HEK293 (cell line): Measurements from ENCODE around the gene GSAP.

Experiments
- CTCF ChIA-PET: fragments of 350-600 bp; formaldehyde crosslinking; extraction: SDS; loops from one replicate; lab custom pipeline; 2021; ENCODE audit warnings: antibody characterized with exemption; lab: Yijun Ruan, JAX
- POLR2A ChIA-PET: fragments of 300-600 bp; formaldehyde crosslinking; extraction: SDS; loops from one replicate; lab custom pipeline; 2020; ENCODE audit warnings: antibody characterized with exemption, inconsistent platforms; lab: Yijun Ruan, JAX
- H3K27ac ChIP-seq: fragments of 200-500 bp; sonication (Bioruptor generic); 2 replicates; pipeline ENCODE4 v1.5.1; 2014; ENCODE audit warnings: low read depth, low read length, control low read depth, inconsistent platforms; ENCODE audit errors: extremely low read depth
- H3K36me3 ChIP-seq, 2 experiments: fragments of 200-500 bp in 1 of 2; sonication (Bioruptor generic) in 1 of 2; 1 replicate in 1 of 2; 2 replicates in 1 of 2; pipeline ENCODE4 v1.5.1; 2014 to 2017; ENCODE audit warnings: inconsistent platforms in 2 of 2, low read length in 2 of 2; ENCODE audit not compliant: control insufficient read depth in 2 of 2, insufficient read depth in 1 of 2
- H3K4me1 ChIP-seq: fragments of 200-500 bp; sonication (Bioruptor generic); 2 replicates; pipeline ENCODE4 v1.5.1; 2014; ENCODE audit warnings: mild to moderate bottlenecking, low read length, inconsistent platforms; ENCODE audit not compliant: control insufficient read depth, insufficient read depth
- H3K4me3 ChIP-seq: 2 replicates; pipeline ENCODE4 v1.5.1; 2011; ENCODE audit warnings: low read depth, mild to moderate bottlenecking, control low read depth, low read length, moderate library complexity
- H3K9me3 ChIP-seq: fragments of 200-500 bp; sonication (Bioruptor generic); 2 replicates; pipeline ENCODE4 v1.5.1; 2014; ENCODE audit warnings: low read depth, low read length, inconsistent platforms; ENCODE audit not compliant: control insufficient read depth, insufficient read depth
- GLI2 ChIP-seq: fragments of 450-650 bp; formaldehyde crosslinking; IDR thresholded peaks from 2 replicates; pipeline ENCODE4; 2017; ENCODE audit warnings: missing biosample characterization, missing genetic modification characterization, low read depth, borderline replicate concordance
- PRDM4 ChIP-seq: fragments of 450-650 bp; formaldehyde crosslinking; IDR thresholded peaks from 2 replicates; pipeline ENCODE4 v1.5.1; 2017; ENCODE audit warnings: missing biosample characterization, missing genetic modification characterization
- RBAK ChIP-seq: fragments of 450-650 bp; formaldehyde crosslinking; IDR thresholded peaks from 2 replicates; pipeline ENCODE4 v1.5.1; 2016; ENCODE audit warnings: missing biosample characterization, missing genetic modification characterization
- REPIN1 ChIP-seq: fragments of 450-650 bp; formaldehyde crosslinking; IDR thresholded peaks from 2 replicates; pipeline ENCODE4 v1.5.1; 2017; ENCODE audit warnings: missing biosample characterization, missing genetic modification characterization, low read depth
- SP3 ChIP-seq: fragments of 450-650 bp; formaldehyde crosslinking; IDR thresholded peaks from 2 replicates; pipeline ENCODE4 v1.5.1; 2016; ENCODE audit warnings: missing biosample characterization, missing genetic modification characterization
- WT1 ChIP-seq: fragments of 450-650 bp; formaldehyde crosslinking; IDR thresholded peaks from 2 replicates; pipeline ENCODE4 v1.5.1; 2016; ENCODE audit warnings: missing biosample characterization, missing genetic modification characterization
- ZBTB11 ChIP-seq: fragments of 450-650 bp; formaldehyde crosslinking; conservative IDR thresholded peaks from 2 replicates; pipeline ENCODE4 v1.5.1; 2016; ENCODE audit warnings: low read depth, missing biosample characterization, missing genetic modification characterization
- ZBTB21 ChIP-seq: fragments of 450-650 bp; formaldehyde crosslinking; IDR thresholded peaks from 2 replicates; pipeline ENCODE4 v1.5.1; 2017; ENCODE audit warnings: missing biosample characterization, missing genetic modification characterization
- ZEB2 ChIP-seq: fragments of 450-650 bp; formaldehyde crosslinking; IDR thresholded peaks from 2 replicates; pipeline ENCODE4 v1.5.1; 2016; ENCODE audit warnings: missing biosample characterization, missing genetic modification characterization
- ZNF112 ChIP-seq: fragments of 450-650 bp; formaldehyde crosslinking; IDR thresholded peaks from 2 replicates; pipeline ENCODE4 v1.5.0; 2017; ENCODE audit warnings: missing biosample characterization, missing genetic modification characterization
- ZNF114 ChIP-seq: fragments of 450-650 bp; formaldehyde crosslinking; IDR thresholded peaks from 2 replicates; pipeline ENCODE4 v1.5.0; 2017; ENCODE audit warnings: missing biosample characterization, missing genetic modification characterization
- ZNF146 ChIP-seq: fragments of 450-650 bp; formaldehyde crosslinking; IDR thresholded peaks from 2 replicates; pipeline ENCODE4 v1.5.1; 2016; ENCODE audit warnings: missing biosample characterization, missing genetic modification characterization
- ZNF302 ChIP-seq: fragments of 450-650 bp; formaldehyde crosslinking; IDR thresholded peaks from 2 replicates; pipeline ENCODE4 v1.5.1; 2016; ENCODE audit warnings: missing biosample characterization, missing genetic modification characterization, low read depth
- ZNF391 ChIP-seq: fragments of 450-650 bp; formaldehyde crosslinking; IDR thresholded peaks from 2 replicates; pipeline ENCODE4 v1.5.1; 2016; ENCODE audit warnings: low read depth, missing biosample characterization, missing genetic modification characterization, borderline replicate concordance
- ZNF433 ChIP-seq: fragments of 450-650 bp; formaldehyde crosslinking; IDR thresholded peaks from 2 replicates; pipeline ENCODE4 v1.5.1; 2016; ENCODE audit warnings: missing biosample characterization, missing genetic modification characterization, low read depth
- ZNF501 ChIP-seq: fragments of 450-650 bp; formaldehyde crosslinking; IDR thresholded peaks from 2 replicates; pipeline ENCODE4 v1.5.1; 2016; ENCODE audit warnings: missing biosample characterization, missing genetic modification characterization
- ZNF558 ChIP-seq: fragments of 450-650 bp; formaldehyde crosslinking; IDR thresholded peaks from 2 replicates; pipeline ENCODE4 v1.5.1; 2016; ENCODE audit warnings: missing biosample characterization, missing genetic modification characterization
- ZNF596 ChIP-seq: fragments of 450-650 bp; IDR thresholded peaks from 2 replicates; pipeline ENCODE4 v1.5.0; 2018; ENCODE audit warnings: missing biosample characterization, mild to moderate bottlenecking, missing genetic modification characterization, moderate library complexity
- ZNF677 ChIP-seq: fragments of 450-650 bp; IDR thresholded peaks from 2 replicates; pipeline ENCODE4 v1.5.0; 2018; ENCODE audit warnings: missing biosample characterization, mild to moderate bottlenecking, missing genetic modification characterization, moderate library complexity
- ZNF768 ChIP-seq: fragments of 450-650 bp; formaldehyde crosslinking; IDR thresholded peaks from 2 replicates; pipeline ENCODE4 v1.5.1; 2018; ENCODE audit warnings: missing biosample characterization, mild to moderate bottlenecking, missing genetic modification characterization

Gene GSAP

DNA sequence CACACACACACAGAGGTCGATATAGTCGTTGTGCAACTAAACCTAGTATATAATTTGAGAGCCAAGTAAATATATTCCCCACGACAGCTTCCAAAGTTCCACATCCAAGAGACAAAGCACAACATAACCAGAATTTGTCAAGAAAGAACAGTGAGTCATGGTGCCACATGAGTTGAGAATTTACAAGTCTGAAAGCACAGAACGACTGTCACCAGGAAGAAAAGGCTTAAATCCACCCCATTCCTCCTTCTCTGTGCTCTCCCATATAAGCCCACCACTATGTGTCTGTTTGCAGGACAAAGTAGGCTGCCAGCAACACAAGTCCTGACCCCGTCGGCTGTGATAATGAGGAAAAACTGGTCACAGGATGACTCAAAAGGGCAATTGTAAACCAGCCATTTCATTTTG is 32.8 kb downstream of the GSAP start:
- no peak overlapping the region for H3K4me3 ChIP-seq
- TF ChIP-seq WT1 (tag by site-specific recombination) (no peak), ZEB2 (no peak), ZNF768 (tag by site-specific recombination) (no peak), ZNF112 (no peak), ZBTB21 (tag by site-specific recombination) (no peak), SP3 (tag by site-specific recombination) (no peak), ZNF302 (no peak)
- no peaks in the 10 kb centered on the region for H3K36me3 ChIP-seq
- H3K9me3 ChIP-seq: no peaks in the 10 kb centered on the region
- H3K27ac ChIP-seq: no peak overlapping the region
- CTCF ChIA-PET: interaction anchor here (0.6 kb wide), 1 partner anchor 9 kb away, joined by 3 read pairs; no protein-coding TSS in a partner anchor
- POLR2A ChIA-PET: no interaction called here
- peaks cover 4% of the 10 kb centered on the region; the same call in 1 of the 2 replicates for H3K4me1 ChIP-seq

DNA sequence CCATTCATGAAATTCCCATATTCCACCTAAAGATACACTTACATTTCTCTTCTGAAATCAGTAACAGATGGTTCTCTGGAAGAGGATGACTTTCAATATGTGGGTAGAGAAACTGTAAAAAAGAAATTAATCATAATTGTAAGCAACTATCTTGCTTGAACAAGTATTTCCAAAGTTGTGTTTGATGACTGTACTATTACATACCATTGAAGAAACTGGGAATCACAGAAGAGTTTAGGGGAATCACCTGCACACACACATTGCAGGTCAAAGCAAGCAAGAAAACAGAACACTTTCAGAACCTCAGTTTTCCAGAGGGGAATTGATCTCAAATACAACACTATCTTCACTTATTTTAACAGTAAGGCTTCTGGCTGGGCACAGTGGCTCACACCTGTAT is 33.6 kb downstream of the GSAP start:
- TF ChIP-seq GLI2 (no peak), ZNF768 (tag by site-specific recombination) (no peak), PRDM4 (tag by site-specific recombination) (no peak), ZNF596 (tag by site-specific recombination) (no peak), ZNF433 (no peak), REPIN1 (tag by site-specific recombination) (no peak), ZNF112 (no peak), ZNF677 (tag by site-specific recombination) (no peak), ZBTB11 (tag by site-specific recombination) (no peak), ZNF501 (tag by site-specific recombination) (no peak), ZNF558 (tag by site-specific recombination) (no peak), RBAK (tag by site-specific recombination) (no peak), ZNF146 (no peak), ZNF114 (tag by site-specific recombination) (no peak), ZNF391 (tag by site-specific recombination) (no peak)
- H3K4me3 ChIP-seq: no peak overlapping the region
- no peaks in the 10 kb centered on the region for H3K36me3 ChIP-seq
- no peaks in the 10 kb centered on the region for H3K4me1 ChIP-seq
- no peak overlapping the region for H3K27ac ChIP-seq
- ChIA-PET POLR2A (no interaction called here), CTCF (no interaction called here)
- H3K9me3 ChIP-seq: no peaks in the 10 kb centered on the region
